ENCODE measurements around the gene TMCO2. TPM values are rescaled to one million over a fixed set of nuclear protein-coding genes. Genes with fewer than 3 reads are reported as not detected.

TMCO2 gene
- total RNA-seq, 2 donors from 2014 or later, result not detected

DNA sequence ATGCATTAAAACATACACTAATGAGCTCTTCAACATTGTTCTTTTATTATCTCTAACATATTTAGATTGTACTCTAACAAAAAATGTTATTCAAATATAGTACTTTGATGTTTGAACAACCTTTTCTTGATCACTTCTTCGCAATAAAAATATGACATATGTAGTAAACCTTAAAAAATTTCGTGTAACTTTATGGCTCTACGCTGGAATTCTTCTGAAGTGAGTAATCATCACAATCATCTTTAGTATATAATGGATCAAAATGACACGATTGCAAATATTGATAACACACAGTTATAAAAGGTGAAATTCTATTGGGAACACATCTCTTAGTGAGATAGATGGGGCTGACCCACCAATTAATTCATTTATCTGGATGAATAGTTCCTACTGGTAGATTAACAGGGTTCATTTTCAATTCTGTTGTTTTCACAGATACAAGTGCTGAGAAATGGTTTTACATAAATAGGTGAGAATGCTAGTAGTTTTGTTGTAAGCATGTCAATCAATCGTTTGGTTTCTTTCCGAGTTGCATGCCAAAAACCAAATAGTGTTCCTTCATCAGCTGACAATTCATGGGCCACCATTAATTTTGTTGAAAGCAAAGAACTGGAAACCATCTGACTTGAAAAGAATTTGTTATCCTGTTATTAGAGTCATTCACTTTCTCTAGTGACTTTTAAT is 8.8 kb downstream of the TMCO2 start:
- intact Hi-C loops (cut with DNase I), result no loop called here
- DNase-seq (ENCODE audit: low spot score), result no peak

DNA sequence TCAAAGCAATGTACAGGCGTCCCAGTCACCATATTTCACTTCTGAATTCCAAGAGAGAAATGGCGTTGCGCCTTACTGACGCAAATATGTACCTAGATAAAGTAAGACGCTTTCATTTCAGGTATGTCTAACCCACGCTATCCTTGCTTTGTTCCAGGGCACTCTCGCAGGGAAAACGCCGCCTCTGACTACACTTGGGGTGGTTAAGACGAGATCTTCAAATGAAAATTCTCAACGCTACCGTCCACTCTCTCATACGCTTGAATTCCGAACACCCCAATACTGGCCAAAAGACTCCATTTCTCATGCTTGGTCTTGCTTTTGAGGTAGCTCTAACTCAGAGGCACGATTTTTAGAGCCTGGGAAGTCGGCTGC is 9.6 kb downstream of the TMCO2 start:
- intact Hi-C loops (cut with DNase I), result no loop called here
- DNase-seq (ENCODE audit: low spot score), result no peak

- DNase-seq (ENCODE audit: low spot score), result peak; percentile 99
- intact Hi-C loops (cut with DNase I), result no loop called here
Measured at GRCh38 chr1:40257688-40258444, 10.1 kb downstream of the TMCO2 start, which contains the start of gene ZMPSTE24. Gene ZMPSTE24, plus strand, starts transcription at chr1:40258236. Its CDS starts 36 bp downstream, at chr1:40258272.

DNA sequence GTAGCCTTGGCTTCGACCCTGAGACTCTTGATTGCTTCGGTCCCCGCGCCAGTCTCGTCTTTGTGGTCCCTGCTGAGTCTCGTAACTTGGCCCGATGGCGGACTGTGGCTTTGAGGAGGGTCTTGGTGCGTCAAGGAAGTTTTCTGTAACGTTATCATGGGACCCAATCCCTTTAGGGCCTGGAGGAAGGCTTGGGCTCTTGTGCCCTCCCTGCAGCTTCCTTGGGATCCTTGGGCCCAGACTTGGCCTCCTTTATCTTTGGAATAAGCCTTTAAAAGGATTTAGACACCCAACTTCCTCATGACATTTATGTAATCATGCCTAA is 10.7 kb downstream of the TMCO2 start:
- DNase-seq (ENCODE audit: low spot score), result no peak
- intact Hi-C loops (cut with DNase I), result no loop called here

GRCh38 chr1:40264354-40264781 is 16.6 kb downstream of the TMCO2 start:
- intact Hi-C loops (cut with DNase I), result no loop called here
- no peak for DNase-seq (ENCODE audit: low spot score)

DNA sequence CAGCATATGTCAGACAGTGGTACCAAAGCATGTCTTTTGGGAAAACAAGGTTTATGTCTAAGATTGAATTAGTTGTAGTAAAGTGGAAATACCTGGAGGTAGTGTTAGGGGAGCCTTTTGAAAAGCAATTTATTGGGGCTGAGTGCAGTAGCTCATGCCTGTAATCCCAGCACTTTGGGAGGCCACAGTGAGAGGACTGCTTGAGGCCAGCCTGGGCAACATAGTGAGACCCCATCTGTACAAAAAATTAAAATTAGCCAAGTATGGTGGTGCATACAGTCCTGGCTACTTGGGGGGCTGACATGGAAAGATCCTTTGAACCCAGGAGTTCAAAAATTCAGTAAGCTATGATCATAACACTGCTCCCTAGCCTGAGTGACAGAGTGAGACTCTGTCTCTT is 17.6 kb downstream of the TMCO2 start:
- intact Hi-C loops (cut with DNase I), result no loop called here

DNA sequence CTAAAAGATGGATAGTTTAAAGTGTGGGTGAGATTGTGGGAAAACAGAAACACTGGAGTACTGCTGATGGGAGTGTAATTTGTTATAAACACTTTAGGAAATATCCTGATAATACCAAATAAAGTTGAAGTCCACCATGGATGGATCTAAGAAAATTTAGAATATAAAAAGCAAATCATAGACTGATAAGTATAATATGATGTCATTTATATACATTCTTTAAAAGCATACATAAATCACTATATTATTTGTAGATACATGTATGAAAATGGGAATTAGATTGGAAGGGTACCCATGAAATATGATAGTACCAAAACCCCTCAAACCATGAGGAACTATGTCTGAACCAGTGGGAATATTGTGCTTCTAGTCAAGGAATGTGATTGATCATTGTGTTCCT is 18.2 kb downstream of the TMCO2 start:
- DNase-seq (ENCODE audit: low spot score), result no peak
- intact Hi-C loops (cut with DNase I), result no loop called here

More for the DNA sequence above, 17.6 kb downstream of the TMCO2 start:
- DNase-seq (ENCODE audit: low spot score), result no peak

DNA sequence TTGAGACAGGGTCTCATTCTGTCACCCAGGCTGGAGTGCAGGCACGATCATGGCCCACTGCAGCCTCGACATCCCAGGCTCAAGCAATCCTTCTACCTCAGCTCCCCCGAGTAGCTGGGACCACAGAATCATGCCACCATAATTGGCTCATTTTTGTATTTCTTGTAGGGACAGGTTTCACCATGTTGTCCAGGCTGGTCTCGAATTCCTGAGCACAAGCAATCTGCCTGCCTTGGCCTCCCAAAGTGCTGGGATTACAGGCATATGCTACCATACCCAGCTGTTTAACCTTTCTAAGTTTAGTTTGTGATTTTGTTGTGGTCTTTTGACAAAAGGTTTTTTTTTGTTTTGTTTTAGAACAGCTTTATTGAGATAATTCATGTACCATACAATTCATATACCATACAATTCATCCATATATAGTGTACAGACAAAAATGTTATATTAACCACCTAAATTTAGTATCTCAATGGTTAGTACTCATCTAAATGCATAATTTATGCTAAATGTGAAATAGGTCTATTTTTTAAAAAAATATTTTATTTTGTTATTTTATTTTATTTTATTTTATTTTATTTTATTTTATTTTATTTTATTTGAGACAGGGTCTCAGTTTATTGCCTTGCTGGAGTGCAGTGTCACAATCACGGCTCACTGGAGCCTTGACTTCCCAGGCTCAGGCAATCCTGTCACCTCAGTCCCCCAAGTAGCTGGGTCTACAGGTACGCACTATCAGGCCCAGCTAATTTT is 19.2 kb downstream of the TMCO2 start:
- intact Hi-C loops (cut with DNase I), result no loop called here
- no peak for DNase-seq (ENCODE audit: low spot score)

GRCh38 chr1:40267767-40268187 is 20.0 kb downstream of the TMCO2 start:
- intact Hi-C loops (cut with DNase I), result no loop called here
- no peak for DNase-seq (ENCODE audit: low spot score)

- intact Hi-C loops (cut with DNase I), result no loop called here
- DNase-seq (ENCODE audit: low spot score), result no peak
Measured at GRCh38 chr1:40268211-40268610, 20.5 kb downstream of the TMCO2 start.

GRCh38 chr1:40270152-40270834 is 22.6 kb downstream of the TMCO2 start:
- intact Hi-C loops (cut with DNase I), result no loop called here
- no peak for DNase-seq (ENCODE audit: low spot score)

GRCh38 chr1:40272653-40273213 is 25.0 kb downstream of the TMCO2 start:
- intact Hi-C loops (cut with DNase I), result no loop called here
- DNase-seq (ENCODE audit: low spot score), result no peak

GRCh38 chr1:40273547-40274166 is 25.9 kb downstream of the TMCO2 start:
- DNase-seq (ENCODE audit: low spot score), result no peak
- intact Hi-C loops (cut with DNase I), result no loop called here

- DNase-seq (ENCODE audit: low spot score), result no peak
- intact Hi-C loops (cut with DNase I), result no loop called here
Measured at GRCh38 chr1:40274331-40274730, 26.6 kb downstream of the TMCO2 start.

DNA sequence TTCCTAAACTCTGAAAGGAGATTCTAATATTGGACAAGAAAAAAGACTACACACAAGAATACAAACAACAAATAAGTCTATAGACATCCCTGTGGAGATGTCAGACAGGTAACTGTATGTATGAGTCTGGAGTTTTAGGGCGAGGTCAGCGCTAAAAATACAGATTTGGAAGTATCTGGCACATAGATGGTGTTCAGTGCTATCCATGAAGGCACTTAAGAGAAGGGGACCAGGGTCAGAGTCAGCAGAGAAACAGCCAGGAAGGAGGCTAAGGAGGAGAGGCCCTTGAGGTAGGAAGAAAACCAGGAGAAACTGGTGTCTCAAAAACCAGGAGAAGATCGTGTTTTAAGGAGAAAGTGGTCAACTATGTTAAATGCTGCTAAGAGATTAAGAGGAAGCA is 28.4 kb downstream of the TMCO2 start:
- intact Hi-C loops (cut with DNase I), result no loop called here
- no peak for DNase-seq (ENCODE audit: low spot score)

- intact Hi-C loops (cut with DNase I), result no loop called here
- DNase-seq (ENCODE audit: low spot score), result no peak
Measured at GRCh38 chr1:40281853-40282252, 34.1 kb downstream of the TMCO2 start.

- intact Hi-C loops (cut with DNase I), result no loop called here
- DNase-seq (ENCODE audit: low spot score), result no peak
Measured at GRCh38 chr1:40291293-40291692, 43.6 kb downstream of the TMCO2 start.

GRCh38 chr1:40299366-40300248 is 51.9 kb downstream of the TMCO2 start:
- intact Hi-C loops (cut with DNase I), result no loop called here
- DNase-seq (ENCODE audit: low spot score), result no peak

Data from posterior vena cava (tissue), 2 donors.